Glutamatergic neuron (in vitro differentiated cells): ENCODE measurements around the gene TMEM52B. TPM values are rescaled to one million over a fixed set of nuclear protein-coding genes. Genes with fewer than 3 reads are reported as not detected.

Experiments
- DNase-seq: peaks from one replicate; pipeline ENCODE4 v3.0.0; 2022
- H3K27ac Mint-ChIP-seq: one replicate; pipeline ENCODE4 v1.8.0; 2020; ENCODE audit warnings: mild to moderate bottlenecking, mixed read lengths, inconsistent platforms; ENCODE audit not compliant: unreplicated experiment
- H3K27me3 Mint-ChIP-seq: one replicate; pipeline ENCODE4 v1.8.0; 2020; ENCODE audit warnings: mild to moderate bottlenecking, moderate library complexity, mixed read lengths, inconsistent platforms; ENCODE audit not compliant: unreplicated experiment
- H3K36me3 Mint-ChIP-seq: one replicate; pipeline ENCODE4 v1.8.0; 2020; ENCODE audit warnings: mild to moderate bottlenecking, mixed read lengths, inconsistent platforms; ENCODE audit not compliant: unreplicated experiment
- H3K4me1 Mint-ChIP-seq: one replicate; pipeline ENCODE4 v1.8.0; 2020; ENCODE audit warnings: mild to moderate bottlenecking, low read depth, mixed read lengths, inconsistent platforms; ENCODE audit not compliant: unreplicated experiment
- H3K4me3 Mint-ChIP-seq: one replicate; pipeline ENCODE4 v1.8.0; 2020; ENCODE audit warnings: mild to moderate bottlenecking, mixed read lengths, inconsistent platforms; ENCODE audit not compliant: unreplicated experiment
- H3K9me3 Mint-ChIP-seq: one replicate; pipeline ENCODE4 v1.8.0; 2020; ENCODE audit warnings: mild to moderate bottlenecking, moderate library complexity, mixed read lengths, inconsistent platforms; ENCODE audit not compliant: unreplicated experiment
- total RNA-seq: library from RNA; stranded (reverse); fragmentation: NEBNext Ultra II Directional; extraction: Animal tissue kit (Norgen Biotek cat#: 25700); gene quantifications from one replicate; pipeline ENCODE4 v1.2.1, GENCODE V29; 2021; ENCODE audit not compliant: unreplicated experiment
- TF ChIP-seq, protein P1 (sequence below): fragments of 200-600 bp; sonication (generic); IDR thresholded peaks from one replicate; pipeline ENCODE4 v1.5.0; 2021; ENCODE audit not compliant: partially characterized antibody, unreplicated experiment

TMEM52B gene
- total RNA-seq, 1 donor from 2014 or later: not detected

DNA sequence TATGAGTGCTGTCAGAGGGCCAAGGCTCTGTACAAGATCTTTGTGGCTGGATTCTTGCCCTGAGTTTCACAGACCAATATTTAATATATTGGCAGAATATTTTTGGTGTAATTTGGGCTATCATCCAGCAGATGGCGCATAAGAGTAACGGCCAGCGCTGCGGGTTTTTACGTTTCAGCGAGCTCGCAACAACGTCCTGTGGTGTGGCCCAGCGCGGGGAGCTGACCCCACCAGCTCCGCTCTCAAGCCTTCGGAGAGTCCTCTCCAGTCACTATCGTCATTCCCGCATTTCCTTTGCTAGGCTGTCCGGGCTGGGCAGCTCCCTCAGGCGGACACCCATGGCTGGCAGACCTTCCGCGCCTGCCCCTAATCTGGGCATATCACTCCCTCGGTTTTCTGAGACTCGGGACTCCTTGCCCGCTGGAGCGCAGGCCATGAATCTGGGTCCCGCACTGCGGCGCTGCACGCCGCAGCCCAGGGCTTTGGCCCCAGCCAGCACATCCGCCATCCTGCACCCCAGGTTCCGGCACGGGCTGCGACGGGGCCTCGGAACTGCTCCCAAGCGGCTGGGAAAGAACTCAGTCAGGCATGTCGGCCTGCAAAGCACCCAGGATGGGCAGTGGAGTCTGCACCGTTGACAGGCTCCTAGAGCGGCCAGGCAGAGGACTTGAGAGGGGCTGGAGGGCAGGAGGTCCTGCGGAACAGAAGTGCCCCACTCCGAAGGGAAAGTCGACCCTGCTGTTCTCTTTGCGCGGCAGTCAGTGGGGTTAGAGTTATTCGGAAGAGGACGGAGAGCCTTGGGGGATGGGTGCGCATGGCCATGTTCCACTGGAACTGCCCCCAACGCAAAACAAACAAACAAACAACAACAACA is 25.3 kb upstream of the TMEM52B start:
- no peaks in the 10 kb centered on the region for H3K4me1 Mint-ChIP-seq
- H3K27ac Mint-ChIP-seq: peak overlapping the region; percentile 66
- peaks cover 3% of the 10 kb centered on the region for H3K27me3 Mint-ChIP-seq
- no peaks in the 10 kb centered on the region for H3K9me3 Mint-ChIP-seq
- H3K36me3 Mint-ChIP-seq: no peaks in the 10 kb centered on the region
- TF ChIP-seq, protein P1, sequence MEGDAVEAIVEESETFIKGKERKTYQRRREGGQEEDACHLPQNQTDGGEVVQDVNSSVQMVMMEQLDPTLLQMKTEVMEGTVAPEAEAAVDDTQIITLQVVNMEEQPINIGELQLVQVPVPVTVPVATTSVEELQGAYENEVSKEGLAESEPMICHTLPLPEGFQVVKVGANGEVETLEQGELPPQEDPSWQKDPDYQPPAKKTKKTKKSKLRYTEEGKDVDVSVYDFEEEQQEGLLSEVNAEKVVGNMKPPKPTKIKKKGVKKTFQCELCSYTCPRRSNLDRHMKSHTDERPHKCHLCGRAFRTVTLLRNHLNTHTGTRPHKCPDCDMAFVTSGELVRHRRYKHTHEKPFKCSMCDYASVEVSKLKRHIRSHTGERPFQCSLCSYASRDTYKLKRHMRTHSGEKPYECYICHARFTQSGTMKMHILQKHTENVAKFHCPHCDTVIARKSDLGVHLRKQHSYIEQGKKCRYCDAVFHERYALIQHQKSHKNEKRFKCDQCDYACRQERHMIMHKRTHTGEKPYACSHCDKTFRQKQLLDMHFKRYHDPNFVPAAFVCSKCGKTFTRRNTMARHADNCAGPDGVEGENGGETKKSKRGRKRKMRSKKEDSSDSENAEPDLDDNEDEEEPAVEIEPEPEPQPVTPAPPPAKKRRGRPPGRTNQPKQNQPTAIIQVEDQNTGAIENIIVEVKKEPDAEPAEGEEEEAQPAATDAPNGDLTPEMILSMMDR: peak; percentile 96
- DNase-seq: peak; percentile 72
- peak overlapping the region; percentile 88 for H3K4me3 Mint-ChIP-seq

DNA sequence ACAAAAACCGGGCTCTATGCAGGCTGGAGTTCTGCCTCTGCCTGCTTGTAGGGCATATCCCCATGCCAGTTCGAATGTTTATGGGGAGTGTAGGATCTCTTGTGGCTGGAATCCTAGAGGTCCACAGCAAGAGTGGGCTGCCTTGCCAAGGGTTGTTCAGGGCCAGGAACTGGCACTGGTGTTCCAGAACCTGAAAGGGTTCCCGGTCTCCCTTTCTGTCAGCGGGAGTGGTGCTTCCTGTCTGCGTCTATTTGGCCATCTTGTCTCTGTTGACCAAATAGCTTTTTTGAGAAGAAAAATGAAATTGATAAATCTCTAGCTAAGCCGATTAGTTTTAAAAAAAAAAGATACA is 24.7 kb upstream of the TMEM52B start:
- Mint-ChIP-seq H3K4me3 (peak overlapping the region; percentile 88), H3K9me3 (no peaks in the 10 kb centered on the region), H3K27me3 (peaks cover 3% of the 10 kb centered on the region), H3K27ac (peak overlapping the region; percentile 66), H3K4me1 (no peaks in the 10 kb centered on the region), H3K36me3 (no peaks in the 10 kb centered on the region)
- no peak for DNase-seq
- TF ChIP-seq, protein P1: no peak

GRCh38 chr12:10155966-10156365 is 22.9 kb upstream of the TMEM52B start:
- TF ChIP-seq, protein P1: no peak
- H3K4me3 Mint-ChIP-seq: no peak overlapping the region
- peaks cover 3% of the 10 kb centered on the region for H3K27me3 Mint-ChIP-seq
- no peak overlapping the region for H3K27ac Mint-ChIP-seq
- no peak for DNase-seq
- H3K4me1 Mint-ChIP-seq: no peaks in the 10 kb centered on the region
- H3K36me3 Mint-ChIP-seq: no peaks in the 10 kb centered on the region
- no peaks in the 10 kb centered on the region for H3K9me3 Mint-ChIP-seq

- Mint-ChIP-seq H3K9me3 (no peaks in the 10 kb centered on the region), H3K36me3 (no peaks in the 10 kb centered on the region), H3K27ac (no peak overlapping the region), H3K4me1 (no peaks in the 10 kb centered on the region), H3K4me3 (no peak overlapping the region), H3K27me3 (no peaks in the 10 kb centered on the region)
- DNase-seq: no peak
- TF ChIP-seq, protein P1: no peak
Observed at GRCh38 chr12:10158406-10158805, 20.4 kb upstream of the TMEM52B start.

GRCh38 chr12:10159280-10159679 is 19.6 kb upstream of the TMEM52B start:
- no peaks in the 10 kb centered on the region for H3K4me1 Mint-ChIP-seq
- no peak overlapping the region for H3K27ac Mint-ChIP-seq
- DNase-seq: no peak
- no peaks in the 10 kb centered on the region for H3K9me3 Mint-ChIP-seq
- TF ChIP-seq, protein P1: no peak
- H3K4me3 Mint-ChIP-seq: no peak overlapping the region
- H3K27me3 Mint-ChIP-seq: no peaks in the 10 kb centered on the region
- H3K36me3 Mint-ChIP-seq: no peaks in the 10 kb centered on the region
